ENCODE measurements around the gene CAMK1G.

Gene CAMK1G

GRCh38 chr1:209620487-209620884 is 37.0 kb downstream of the CAMK1G start:
- DNase-seq (ENCODE audit: low read depth): no peak
- in situ Hi-C loops (cut with HindIII; ENCODE audit: low sequenced_read_pairs): no loop called here
- no peak for TF ChIP-seq CTCF (IDR thresholded peaks at IDR 0.05; ENCODE audit: low read depth, low read length, missing control alignments)
- H3K4me3 ChIP-seq (ENCODE audit: low read depth, low read length): no peak overlapping the region

- no peak for TF ChIP-seq CTCF (IDR thresholded peaks at IDR 0.05; ENCODE audit: low read depth, low read length, missing control alignments)
- in situ Hi-C loops (cut with HindIII; ENCODE audit: low sequenced_read_pairs): no loop called here
- no peak for DNase-seq (ENCODE audit: low read depth)
- H3K4me3 ChIP-seq (ENCODE audit: low read depth, low read length): no peak overlapping the region
Observed at GRCh38 chr1:209621286-209621685, 37.8 kb downstream of the CAMK1G start.

- in situ Hi-C loops (cut with HindIII; ENCODE audit: low sequenced_read_pairs): no loop called here
- DNase-seq (ENCODE audit: low read depth): no peak
- TF ChIP-seq CTCF (IDR thresholded peaks at IDR 0.05; ENCODE audit: low read depth, low read length, missing control alignments): no peak
Observed at GRCh38 chr1:209621741-209622655, 38.5 kb downstream of the CAMK1G start.

GRCh38 chr1:209622841-209623829 is 39.6 kb downstream of the CAMK1G start:
- TF ChIP-seq CTCF (IDR thresholded peaks at IDR 0.05; ENCODE audit: low read depth, low read length, missing control alignments): no peak
- in situ Hi-C loops (cut with HindIII; ENCODE audit: low sequenced_read_pairs): no loop called here
- H3K4me3 ChIP-seq (ENCODE audit: low read depth, low read length): no peak overlapping the region
- DNase-seq (ENCODE audit: low read depth): no peak

More at GRCh38 chr1:209621741-209622655, 38.5 kb downstream of the CAMK1G start:
- no peak overlapping the region for H3K4me3 ChIP-seq (ENCODE audit: low read depth, low read length)

GRCh38 chr1:209624558-209625549 is 41.3 kb downstream of the CAMK1G start:
- no peak overlapping the region for H3K4me3 ChIP-seq (ENCODE audit: low read depth, low read length)
- DNase-seq (ENCODE audit: low read depth): no peak
- in situ Hi-C loops (cut with HindIII; ENCODE audit: low sequenced_read_pairs): no loop called here
- no peak for TF ChIP-seq CTCF (IDR thresholded peaks at IDR 0.05; ENCODE audit: low read depth, low read length, missing control alignments)
